ENCODE measurements around the gene ZNF280C.

GRCh38 chrX:130261296-130261893 is 7.3 kb downstream of the ZNF280C start:
- no peak for TF ChIP-seq CTCF (IDR thresholded peaks at IDR 0.05)
- no peak for TF ChIP-seq POLR2A (IDR thresholded peaks at IDR 0.05)
